Stimulated activated naive CD8-positive, alpha-beta T cell treated with anti-CD3 and anti-CD28 coated beads, Interleukin-15, amount 100 ng/mL, for 72 hours (primary cell): ENCODE results near the gene IGSF21.
A peak's percentile ranks its signal among the peaks of the same experiment; 100 is the strongest.

Experiments used
- ATAC-seq: fragments of 150-1000 bp; cut with Tn5 transposase; 2 replicates; pipeline ENCODE4 v1.10.0; 2021; ENCODE audit warnings: mild to moderate bottlenecking, moderate library complexity
- DNase-seq, 2 donors: peaks; one replicate each; pipeline ENCODE4 v3.0.0; 2021 to 2022
- H3K27ac Mint-ChIP-seq, 2 donors: one replicate each; pipeline ENCODE4 v1.8.0; 2022; ENCODE audit warnings: mild to moderate bottlenecking in 2 of 2, mixed read lengths in 2 of 2, moderate library complexity in 2 of 2
- H3K27me3 Mint-ChIP-seq: one replicate; pipeline ENCODE4 v1.8.0; 2022; ENCODE audit warnings: mixed read lengths
- H3K4me1 Mint-ChIP-seq: one replicate; pipeline ENCODE4 v1.8.0; 2022; ENCODE audit warnings: mild to moderate bottlenecking, mixed read lengths
- H3K4me3 Mint-ChIP-seq, 2 donors: one replicate each; pipeline ENCODE4 v1.8.0; 2022; ENCODE audit warnings: mild to moderate bottlenecking in 2 of 2, mixed read lengths in 2 of 2, moderate library complexity in 1 of 2
- H3K9me3 Mint-ChIP-seq, 2 donors: one replicate each; pipeline ENCODE4 v1.8.0; 2022; ENCODE audit warnings: mixed read lengths in 2 of 2

Gene IGSF21

GRCh38 chr1:18305182-18305795, 197.7 kb downstream of the IGSF21 start:
- Mint-ChIP-seq H3K4me1 (no peaks in the 10 kb centered on the region), H3K9me3 (no peaks in the 10 kb centered on the region), H3K27ac (no peak overlapping the region), H3K27me3 (peaks cover 9% of the 10 kb centered on the region), H3K4me3 (no peak overlapping the region)
- DNase-seq (no peak), ATAC-seq (no peak)

GRCh38 chr1:18307329-18307898, 199.8 kb downstream of the IGSF21 start:
- no peak overlapping the region for H3K27ac Mint-ChIP-seq
- peaks cover 18% of the 10 kb centered on the region for H3K27me3 Mint-ChIP-seq
- peaks cover 4 to 7% of the 10 kb centered on the region in 2 donors for H3K9me3 Mint-ChIP-seq

GRCh38 chr1:18309552-18310155, 202.1 kb downstream of the IGSF21 start:
- H3K9me3 Mint-ChIP-seq = peaks cover 4 to 7% of the 10 kb centered on the region in 2 donors
- peaks cover 15% of the 10 kb centered on the region for H3K27me3 Mint-ChIP-seq
- DNase-seq (no peak), ATAC-seq (no peak)
- H3K4me1 Mint-ChIP-seq = no peaks in the 10 kb centered on the region
- no peak overlapping the region for H3K27ac Mint-ChIP-seq
- H3K4me3 Mint-ChIP-seq = no peak overlapping the region

More at GRCh38 chr1:18307329-18307898, 199.8 kb downstream of the IGSF21 start:
- Mint-ChIP-seq H3K4me1 (no peaks in the 10 kb centered on the region), H3K4me3 (no peak overlapping the region)
- ATAC-seq (no peak), DNase-seq (no peak)

- Mint-ChIP-seq H3K27me3 (peaks cover 15% of the 10 kb centered on the region), H3K27ac (no peak overlapping the region), H3K4me1 (no peaks in the 10 kb centered on the region), H3K9me3 (peaks cover 4 to 7% of the 10 kb centered on the region in 2 donors), H3K4me3 (no peak overlapping the region)
- ATAC-seq = no peak
- DNase-seq = no peak
These were observed 205.4 kb downstream of the IGSF21 start for GRCh38 chr1:18312961-18313360.

- no peaks in the 10 kb centered on the region for H3K4me1 Mint-ChIP-seq
- H3K27ac Mint-ChIP-seq = no peak overlapping the region
These were observed 205.9 kb downstream of the IGSF21 start for GRCh38 chr1:18313523-18313922.

GRCh38 chr1:18314399-18314798, 206.8 kb downstream of the IGSF21 start:
- no peak overlapping the region for H3K4me3 Mint-ChIP-seq
- H3K4me1 Mint-ChIP-seq = no peaks in the 10 kb centered on the region
- ATAC-seq = no peak
- DNase-seq = no peak
- H3K27me3 Mint-ChIP-seq = peaks cover 15% of the 10 kb centered on the region
- H3K27ac Mint-ChIP-seq = no peak overlapping the region
- peaks cover 4 to 14% of the 10 kb centered on the region in 2 donors for H3K9me3 Mint-ChIP-seq

More at GRCh38 chr1:18313523-18313922, 205.9 kb downstream of the IGSF21 start:
- Mint-ChIP-seq H3K4me3 (no peak overlapping the region), H3K9me3 (peaks cover 4 to 7% of the 10 kb centered on the region in 2 donors), H3K27me3 (peaks cover 15% of the 10 kb centered on the region)
- DNase-seq (no peak), ATAC-seq (no peak)

GRCh38 chr1:18315449-18315848, 207.9 kb downstream of the IGSF21 start:
- no peaks in the 10 kb centered on the region for H3K4me1 Mint-ChIP-seq
- DNase-seq (no peak), ATAC-seq (no peak)
- H3K4me3 Mint-ChIP-seq = no peak overlapping the region
- peaks cover 4 to 14% of the 10 kb centered on the region in 2 donors for H3K9me3 Mint-ChIP-seq
- H3K27me3 Mint-ChIP-seq = peaks cover 15% of the 10 kb centered on the region
- no peak overlapping the region for H3K27ac Mint-ChIP-seq

GRCh38 chr1:18316764-18317163, 209.2 kb downstream of the IGSF21 start:
- H3K4me1 Mint-ChIP-seq = no peaks in the 10 kb centered on the region
- ATAC-seq (no peak), DNase-seq (no peak)
- H3K4me3 Mint-ChIP-seq = no peak overlapping the region
- no peak overlapping the region for H3K27ac Mint-ChIP-seq
- H3K27me3 Mint-ChIP-seq = peaks cover 13% of the 10 kb centered on the region
- H3K9me3 Mint-ChIP-seq = peaks cover 4 to 12% of the 10 kb centered on the region in 2 donors

GRCh38 chr1:18319099-18319498, 211.5 kb downstream of the IGSF21 start:
- no peak overlapping the region for H3K4me3 Mint-ChIP-seq
- H3K27me3 Mint-ChIP-seq = peaks cover 30% of the 10 kb centered on the region
- H3K27ac Mint-ChIP-seq = no peak overlapping the region
- DNase-seq (no peak), ATAC-seq (no peak)
- H3K4me1 Mint-ChIP-seq = no peaks in the 10 kb centered on the region
- peaks cover 0 to 8% of the 10 kb centered on the region in 2 donors for H3K9me3 Mint-ChIP-seq

- Mint-ChIP-seq H3K27ac (no peak overlapping the region), H3K27me3 (peaks cover 38% of the 10 kb centered on the region), H3K4me1 (no peaks in the 10 kb centered on the region), H3K9me3 (peaks cover 0 to 8% of the 10 kb centered on the region in 2 donors), H3K4me3 (no peak overlapping the region)
- ATAC-seq (no peak), DNase-seq (no peak)
These were observed 212.5 kb downstream of the IGSF21 start for GRCh38 chr1:18320051-18320450.

GRCh38 chr1:18322368-18323032, 214.9 kb downstream of the IGSF21 start:
- H3K9me3 Mint-ChIP-seq = peaks cover 0 to 8% of the 10 kb centered on the region in 2 donors
- no peaks in the 10 kb centered on the region for H3K4me1 Mint-ChIP-seq
- no peak overlapping the region for H3K4me3 Mint-ChIP-seq
- no peak for ATAC-seq
- no peak for DNase-seq
- peaks cover 38% of the 10 kb centered on the region for H3K27me3 Mint-ChIP-seq
- peak overlapping the region in 1 of 2 donors; percentile 23 for H3K27ac Mint-ChIP-seq

- ATAC-seq (no peak), DNase-seq (no peak)
- Mint-ChIP-seq H3K27ac (no peak overlapping the region), H3K4me3 (no peak overlapping the region), H3K9me3 (peaks cover 0 to 8% of the 10 kb centered on the region in 2 donors), H3K4me1 (no peaks in the 10 kb centered on the region), H3K27me3 (peaks cover 38% of the 10 kb centered on the region)
These were observed 215.7 kb downstream of the IGSF21 start for GRCh38 chr1:18323259-18323658.

GRCh38 chr1:18324246-18324645, 216.6 kb downstream of the IGSF21 start:
- ATAC-seq = no peak

GRCh38 chr1:18325136-18325535, 217.5 kb downstream of the IGSF21 start:
- Mint-ChIP-seq H3K4me1 (no peaks in the 10 kb centered on the region), H3K27ac (no peak overlapping the region), H3K9me3 (no peaks in the 10 kb centered on the region), H3K27me3 (peaks cover 38% of the 10 kb centered on the region), H3K4me3 (no peak overlapping the region)
- DNase-seq (no peak), ATAC-seq (no peak)

More at GRCh38 chr1:18324246-18324645, 216.6 kb downstream of the IGSF21 start:
- peaks cover 38% of the 10 kb centered on the region for H3K27me3 Mint-ChIP-seq
- H3K9me3 Mint-ChIP-seq = no peaks in the 10 kb centered on the region
- no peaks in the 10 kb centered on the region for H3K4me1 Mint-ChIP-seq
- H3K4me3 Mint-ChIP-seq = no peak overlapping the region
- DNase-seq = no peak
- H3K27ac Mint-ChIP-seq = no peak overlapping the region

- no peak for ATAC-seq
- H3K9me3 Mint-ChIP-seq = no peaks in the 10 kb centered on the region
- H3K27me3 Mint-ChIP-seq = peaks cover 34% of the 10 kb centered on the region
- DNase-seq = no peak
- H3K27ac Mint-ChIP-seq = no peak overlapping the region
- no peaks in the 10 kb centered on the region for H3K4me1 Mint-ChIP-seq
- H3K4me3 Mint-ChIP-seq = no peak overlapping the region
These were observed 218.8 kb downstream of the IGSF21 start for GRCh38 chr1:18326211-18326897.
